Activated naive CD8-positive, alpha-beta T cell (primary cell): Measurements from ENCODE around the gene DNASE1L3.

ENCODE experiments used
- H3K27ac Mint-ChIP-seq: one replicate; pipeline ENCODE4 v1.8.0; 2021; ENCODE audit warnings: mixed read lengths
- H3K27me3 Mint-ChIP-seq: one replicate; pipeline ENCODE4 v1.8.0; 2021; ENCODE audit warnings: mixed read lengths
- H3K36me3 Mint-ChIP-seq: one replicate; pipeline ENCODE4 v1.8.0; 2021; ENCODE audit warnings: mixed read lengths
- H3K4me1 Mint-ChIP-seq: one replicate; pipeline ENCODE4 v1.8.0; 2021; ENCODE audit warnings: low read depth, mixed read lengths
- H3K4me3 Mint-ChIP-seq: one replicate; pipeline ENCODE4 v1.8.0; 2021; ENCODE audit warnings: mild to moderate bottlenecking, mixed read lengths
- H3K9me3 Mint-ChIP-seq: one replicate; pipeline ENCODE4 v1.8.0; 2021; ENCODE audit warnings: low read depth, mixed read lengths

The DNASE1L3 gene

GRCh38 chr3:58198804-58199203 is 12.0 kb downstream of the DNASE1L3 start:
- Mint-ChIP-seq H3K4me1 (peaks cover 10% of the 10 kb centered on the region), H3K27ac (no peak overlapping the region), H3K4me3 (no peak overlapping the region), H3K36me3 (peaks cover 6% of the 10 kb centered on the region), H3K27me3 (peaks cover 5% of the 10 kb centered on the region), H3K9me3 (peaks cover 4% of the 10 kb centered on the region)

- peaks cover 10% of the 10 kb centered on the region for H3K4me1 Mint-ChIP-seq
- no peak overlapping the region for H3K4me3 Mint-ChIP-seq
- peaks cover 6% of the 10 kb centered on the region for H3K36me3 Mint-ChIP-seq
Measured at GRCh38 chr3:58198362-58198761, 12.4 kb downstream of the DNASE1L3 start.

GRCh38 chr3:58197588-58197987 is 13.2 kb downstream of the DNASE1L3 start:
- Mint-ChIP-seq H3K9me3 (peaks cover 4% of the 10 kb centered on the region), H3K27me3 (peaks cover 3% of the 10 kb centered on the region), H3K4me1 (peaks cover 10% of the 10 kb centered on the region), H3K4me3 (no peak overlapping the region), H3K27ac (no peak overlapping the region), H3K36me3 (peaks cover 4% of the 10 kb centered on the region)

More at GRCh38 chr3:58198362-58198761, 12.4 kb downstream of the DNASE1L3 start:
- peaks cover 5% of the 10 kb centered on the region for H3K27me3 Mint-ChIP-seq
- peaks cover 4% of the 10 kb centered on the region for H3K9me3 Mint-ChIP-seq
- H3K27ac Mint-ChIP-seq, result no peak overlapping the region

- no peak overlapping the region for H3K27ac Mint-ChIP-seq
Measured at GRCh38 chr3:58193682-58194407, 16.9 kb downstream of the DNASE1L3 start.

GRCh38 chr3:58192069-58192468 is 18.7 kb downstream of the DNASE1L3 start:
- H3K27ac Mint-ChIP-seq, result no peak overlapping the region
- H3K36me3 Mint-ChIP-seq, result no peaks in the 10 kb centered on the region
- H3K27me3 Mint-ChIP-seq, result no peaks in the 10 kb centered on the region
- no peaks in the 10 kb centered on the region for H3K9me3 Mint-ChIP-seq
- H3K4me3 Mint-ChIP-seq, result no peak overlapping the region
- H3K4me1 Mint-ChIP-seq, result peaks cover 2% of the 10 kb centered on the region

More at GRCh38 chr3:58193682-58194407, 16.9 kb downstream of the DNASE1L3 start:
- no peaks in the 10 kb centered on the region for H3K36me3 Mint-ChIP-seq
- no peak overlapping the region for H3K4me3 Mint-ChIP-seq
- no peaks in the 10 kb centered on the region for H3K4me1 Mint-ChIP-seq
- H3K27me3 Mint-ChIP-seq, result no peaks in the 10 kb centered on the region
- no peaks in the 10 kb centered on the region for H3K9me3 Mint-ChIP-seq

- no peak overlapping the region for H3K4me3 Mint-ChIP-seq
Measured at GRCh38 chr3:58191361-58191991, 19.3 kb downstream of the DNASE1L3 start.

GRCh38 chr3:58190882-58191281 is 19.9 kb downstream of the DNASE1L3 start:
- Mint-ChIP-seq H3K27ac (no peak overlapping the region), H3K27me3 (no peaks in the 10 kb centered on the region), H3K4me3 (no peak overlapping the region), H3K9me3 (no peaks in the 10 kb centered on the region), H3K4me1 (peaks cover 2% of the 10 kb centered on the region), H3K36me3 (no peaks in the 10 kb centered on the region)

More at GRCh38 chr3:58191361-58191991, 19.3 kb downstream of the DNASE1L3 start:
- Mint-ChIP-seq H3K4me1 (peaks cover 2% of the 10 kb centered on the region), H3K9me3 (no peaks in the 10 kb centered on the region), H3K27ac (no peak overlapping the region), H3K36me3 (no peaks in the 10 kb centered on the region), H3K27me3 (no peaks in the 10 kb centered on the region)

GRCh38 chr3:58190291-58190690 is 20.5 kb downstream of the DNASE1L3 start:
- H3K27me3 Mint-ChIP-seq, result no peaks in the 10 kb centered on the region
- H3K36me3 Mint-ChIP-seq, result no peaks in the 10 kb centered on the region
- no peak overlapping the region for H3K27ac Mint-ChIP-seq
- no peak overlapping the region for H3K4me3 Mint-ChIP-seq
- no peaks in the 10 kb centered on the region for H3K9me3 Mint-ChIP-seq
- H3K4me1 Mint-ChIP-seq, result peaks cover 2% of the 10 kb centered on the region

GRCh38 chr3:58189691-58190090 is 21.1 kb downstream of the DNASE1L3 start:
- Mint-ChIP-seq H3K36me3 (no peaks in the 10 kb centered on the region), H3K27me3 (no peaks in the 10 kb centered on the region), H3K4me3 (no peak overlapping the region), H3K27ac (no peak overlapping the region), H3K4me1 (peaks cover 2% of the 10 kb centered on the region), H3K9me3 (no peaks in the 10 kb centered on the region)

GRCh38 chr3:58188921-58189451 is 21.8 kb downstream of the DNASE1L3 start:
- Mint-ChIP-seq H3K36me3 (no peaks in the 10 kb centered on the region), H3K27ac (no peak overlapping the region), H3K9me3 (no peaks in the 10 kb centered on the region), H3K4me1 (peaks cover 2% of the 10 kb centered on the region), H3K27me3 (no peaks in the 10 kb centered on the region), H3K4me3 (no peak overlapping the region)

GRCh38 chr3:58188173-58188564 is 22.6 kb downstream of the DNASE1L3 start:
- no peaks in the 10 kb centered on the region for H3K9me3 Mint-ChIP-seq
- no peaks in the 10 kb centered on the region for H3K27me3 Mint-ChIP-seq

GRCh38 chr3:58184982-58185360 is 25.8 kb downstream of the DNASE1L3 start:
- H3K4me3 Mint-ChIP-seq, result no peak overlapping the region
- peaks cover 2% of the 10 kb centered on the region for H3K4me1 Mint-ChIP-seq
- no peak overlapping the region for H3K27ac Mint-ChIP-seq
- H3K36me3 Mint-ChIP-seq, result no peaks in the 10 kb centered on the region
- no peaks in the 10 kb centered on the region for H3K27me3 Mint-ChIP-seq
- H3K9me3 Mint-ChIP-seq, result no peaks in the 10 kb centered on the region

More at GRCh38 chr3:58188173-58188564, 22.6 kb downstream of the DNASE1L3 start:
- no peak overlapping the region for H3K27ac Mint-ChIP-seq
- H3K4me1 Mint-ChIP-seq, result peaks cover 2% of the 10 kb centered on the region
- H3K4me3 Mint-ChIP-seq, result no peak overlapping the region
- no peaks in the 10 kb centered on the region for H3K36me3 Mint-ChIP-seq

- H3K27ac Mint-ChIP-seq, result no peak overlapping the region
- H3K36me3 Mint-ChIP-seq, result no peaks in the 10 kb centered on the region
- peaks cover 2% of the 10 kb centered on the region for H3K4me1 Mint-ChIP-seq
- H3K4me3 Mint-ChIP-seq, result no peak overlapping the region
- H3K9me3 Mint-ChIP-seq, result no peaks in the 10 kb centered on the region
- no peaks in the 10 kb centered on the region for H3K27me3 Mint-ChIP-seq
Measured at GRCh38 chr3:58184309-58184981, 26.3 kb downstream of the DNASE1L3 start.

GRCh38 chr3:58183891-58184290 is 26.9 kb downstream of the DNASE1L3 start:
- Mint-ChIP-seq H3K36me3 (no peaks in the 10 kb centered on the region), H3K27me3 (no peaks in the 10 kb centered on the region), H3K4me3 (no peak overlapping the region), H3K4me1 (peaks cover 2% of the 10 kb centered on the region), H3K9me3 (no peaks in the 10 kb centered on the region), H3K27ac (no peak overlapping the region)

- Mint-ChIP-seq H3K27ac (no peak overlapping the region), H3K4me3 (no peak overlapping the region), H3K9me3 (no peaks in the 10 kb centered on the region), H3K4me1 (peaks cover 9% of the 10 kb centered on the region), H3K36me3 (no peaks in the 10 kb centered on the region), H3K27me3 (no peaks in the 10 kb centered on the region)
Measured at GRCh38 chr3:58183221-58183620, 27.6 kb downstream of the DNASE1L3 start.
